ENCODE results near the gene ATXN2.

The ATXN2 gene

GRCh38 chr12:111407377-111408115 lies 191.6 kb downstream of the ATXN2 start:
- no peak for TF ChIP-seq ZFP3 (CRISPR knock-in tag; IDR thresholded peaks at IDR 0.05)
- no peak for TF ChIP-seq POU6F1 (CRISPR knock-in tag; IDR thresholded peaks at IDR 0.05; ENCODE audit: borderline replicate concordance, low read depth)
- TF ChIP-seq ZC3H10 (CRISPR knock-in tag; IDR thresholded peaks at IDR 0.05), result no peak
- TF ChIP-seq ZFP30 (CRISPR knock-in tag; IDR thresholded peaks at IDR 0.05), result no peak
- TF ChIP-seq CSRNP3 (CRISPR knock-in tag; IDR thresholded peaks at IDR 0.05), result no peak
- no peak for TF ChIP-seq RARB (CRISPR knock-in tag; IDR thresholded peaks at IDR 0.05)
- no peak for TF ChIP-seq ZNF70 (CRISPR knock-in tag; IDR thresholded peaks at IDR 0.05)
- TF ChIP-seq ZNF565 (CRISPR knock-in tag; conservative IDR thresholded peaks at IDR 0.05; ENCODE audit: low read depth), result no peak
- no peak for TF ChIP-seq ISL1 (CRISPR knock-in tag; IDR thresholded peaks at IDR 0.05)
- no peak for TF ChIP-seq ARNTL (CRISPR knock-in tag; IDR thresholded peaks at IDR 0.05; ENCODE audit: borderline replicate concordance, low read depth)
- no peak for TF ChIP-seq SNAI2 (CRISPR knock-in tag; IDR thresholded peaks at IDR 0.05)
- no peak for TF ChIP-seq CREB5 (CRISPR knock-in tag; IDR thresholded peaks at IDR 0.05; ENCODE audit: low read depth)
- no peak for ATAC-seq

GRCh38 chr12:111406474-111407376 lies 192.4 kb downstream of the ATXN2 start:
- no peak for TF ChIP-seq ISL1 (CRISPR knock-in tag; IDR thresholded peaks at IDR 0.05)
- no peak for TF ChIP-seq PPARA (CRISPR knock-in tag; IDR thresholded peaks at IDR 0.05; ENCODE audit: borderline replicate concordance)
- no peak for TF ChIP-seq ZC3H10 (CRISPR knock-in tag; IDR thresholded peaks at IDR 0.05)
- no peak for TF ChIP-seq CSRNP3 (CRISPR knock-in tag; IDR thresholded peaks at IDR 0.05)
- no peak for TF ChIP-seq ESRRG (CRISPR knock-in tag; IDR thresholded peaks at IDR 0.05)
- TF ChIP-seq TSHZ2 (CRISPR knock-in tag; IDR thresholded peaks at IDR 0.05), result no peak
- TF ChIP-seq TCF4 (CRISPR knock-in tag; IDR thresholded peaks at IDR 0.05; ENCODE audit: borderline replicate concordance), result no peak
- TF ChIP-seq BACH2 (CRISPR knock-in tag; IDR thresholded peaks at IDR 0.05; ENCODE audit: borderline replicate concordance), result no peak
- no peak for TF ChIP-seq ARNTL (CRISPR knock-in tag; IDR thresholded peaks at IDR 0.05; ENCODE audit: borderline replicate concordance, low read depth)
- no peak for TF ChIP-seq GLIS3 (CRISPR knock-in tag; IDR thresholded peaks at IDR 0.05)
- TF ChIP-seq CREB5 (CRISPR knock-in tag; IDR thresholded peaks at IDR 0.05; ENCODE audit: low read depth), result no peak
- no peak for TF ChIP-seq SNAI2 (CRISPR knock-in tag; IDR thresholded peaks at IDR 0.05)
- TF ChIP-seq ZNF565 (CRISPR knock-in tag; conservative IDR thresholded peaks at IDR 0.05; ENCODE audit: low read depth), result no peak
- no peak for ATAC-seq
